Measurements from ENCODE around the gene KLC3. TPM values are rescaled to one million over a fixed set of nuclear protein-coding genes. Genes with fewer than 3 reads are reported as not detected.

Gene KLC3
- total and polyA plus RNA-seq, 9 donors, result 0.09 to 5.9 (median 0.26) TPM; not detected in 1

DNA sequence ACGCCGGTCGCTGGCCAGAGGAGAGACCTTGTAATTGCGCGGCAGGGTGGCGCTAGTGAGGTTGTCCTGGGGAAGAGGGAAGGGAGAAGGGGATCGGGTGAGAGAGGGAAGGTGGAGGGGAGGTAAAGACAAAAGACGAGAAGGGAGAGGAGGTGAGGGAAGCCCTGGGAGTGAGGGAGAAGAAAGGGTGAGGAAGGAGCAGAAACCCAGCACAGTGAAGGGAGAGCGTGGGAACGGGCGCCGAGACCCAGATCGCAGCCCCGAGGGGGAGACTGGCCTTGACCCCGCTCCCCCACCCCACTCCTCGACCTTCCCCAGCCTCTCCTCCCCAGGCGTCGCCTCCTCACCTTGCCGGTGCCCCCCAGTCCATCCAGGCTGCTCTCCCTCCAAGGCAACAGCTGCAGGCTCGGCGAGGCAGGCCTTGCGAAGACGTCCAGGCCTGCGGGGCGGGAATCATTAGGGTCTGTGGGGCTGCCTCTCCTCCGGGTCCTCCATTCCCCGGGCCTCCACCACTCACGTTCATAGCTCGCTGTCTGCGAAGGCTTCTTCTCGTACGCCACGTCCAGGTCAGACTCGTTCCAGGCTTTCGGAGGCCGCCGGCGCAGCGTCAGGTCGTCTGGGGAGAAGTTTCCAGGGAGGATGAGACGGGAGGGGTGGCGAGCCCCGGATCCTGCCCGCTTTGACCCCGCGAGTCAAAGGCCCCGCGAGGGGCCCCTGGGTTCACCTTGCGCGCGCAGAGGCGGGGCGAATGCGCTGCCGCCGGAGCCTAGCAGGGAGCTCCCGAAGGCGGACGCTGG, 55.5 kb downstream of the KLC3 start:
- 9% methylated on average over 38 of the region's 59 CpGs for WGBS (ENCODE audit: insufficient coverage)
- Histone ChIP-seq H3K9me3 (replicated peaks; ENCODE audit: control insufficient read depth, low read depth, low read length) (no peaks in the 10 kb centered on the region), H3K36me3 (ENCODE audit: control insufficient read depth, insufficient read depth, low read length) (no peaks in the 10 kb centered on the region), H3K4me3 (ENCODE audit: low read length) (no peak overlapping the region), H3K4me1 (ENCODE audit: control insufficient read depth, insufficient read depth, low read length) (peaks cover 9% of the 10 kb centered on the region), H3K27ac (ENCODE audit: low read length) (no peak overlapping the region), H3K27me3 (ENCODE audit: control insufficient read depth, insufficient read depth, low read length) (peaks cover 36% of the 10 kb centered on the region)
- no peak for DNase-seq

DNA sequence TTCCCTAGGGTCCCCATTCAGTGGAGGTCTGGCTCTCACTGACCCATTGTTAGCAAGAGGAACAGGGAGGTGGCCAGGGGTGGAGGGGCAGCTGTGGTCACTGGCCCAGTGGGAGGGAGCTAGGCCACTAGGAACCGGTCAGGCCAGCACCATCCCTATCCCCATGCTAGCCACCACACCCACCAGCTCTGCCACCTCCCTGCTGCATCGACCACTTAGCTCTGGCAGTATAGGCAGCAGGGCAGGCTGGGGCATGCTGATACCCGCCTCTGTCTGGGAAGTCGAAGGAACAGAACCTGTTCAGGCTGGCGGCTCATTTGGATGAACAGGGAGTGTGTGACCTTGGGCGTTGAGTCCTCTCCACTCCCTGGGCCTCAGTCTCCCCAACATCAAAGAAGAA, 59.6 kb downstream of the KLC3 start:
- no peak overlapping the region for H3K27ac ChIP-seq (ENCODE audit: low read length)
- H3K4me3 ChIP-seq (ENCODE audit: low read length), result no peak overlapping the region
- H3K27me3 ChIP-seq (ENCODE audit: control insufficient read depth, insufficient read depth, low read length), result peaks cover 67% of the 10 kb centered on the region
- peaks cover 28% of the 10 kb centered on the region for H3K4me1 ChIP-seq (ENCODE audit: control insufficient read depth, insufficient read depth, low read length)
- no peak for DNase-seq
- no peaks in the 10 kb centered on the region for H3K36me3 ChIP-seq (ENCODE audit: control insufficient read depth, insufficient read depth, low read length)
- no CpG with 5 or more reads among the region's 6 CpGs for WGBS (ENCODE audit: insufficient coverage)
- H3K9me3 ChIP-seq (replicated peaks; ENCODE audit: control insufficient read depth, low read depth, low read length), result no peaks in the 10 kb centered on the region

Other genes with a start within 250 kb of the KLC3 start
- gene PPP1R37, start 247.6 kb upstream of the KLC3 start, total RNA-seq, result 20.4 TPM
- 10 to 100 TPM; 19.4 to 29.3 (median 24.7) TPM for gene PPP1R37, start 247.6 kb upstream of the KLC3 start, polyA plus RNA-seq (ENCODE audit: insufficient read depth in 1 of 8, insufficient read length in 8 of 8, low replicate concordance in 1 of 8)
- 0.13 TPM for gene NKPD1, start 179.8 kb upstream of the KLC3 start, total RNA-seq
- gene NKPD1, start 179.8 kb upstream of the KLC3 start, polyA plus RNA-seq (ENCODE audit: insufficient read depth in 1 of 8, insufficient read length in 8 of 8, low replicate concordance in 1 of 8), result under 1 TPM; 0.12 to 0.38 (median 0.17) TPM
- gene TRAPPC6A, start 162.5 kb upstream of the KLC3 start, total RNA-seq, result 18.4 TPM
- 10 to 100 TPM; 18.4 to 31.6 (median 25.1) TPM for gene TRAPPC6A, start 162.5 kb upstream of the KLC3 start, polyA plus RNA-seq (ENCODE audit: insufficient read depth in 1 of 8, insufficient read length in 8 of 8, low replicate concordance in 1 of 8)
- 1.8 TPM for gene BLOC1S3, start 162.0 kb upstream of the KLC3 start, total RNA-seq
- gene BLOC1S3, start 162.0 kb upstream of the KLC3 start, polyA plus RNA-seq (ENCODE audit: insufficient read depth in 1 of 8, insufficient read length in 8 of 8, low replicate concordance in 1 of 8), result 1 to 10 TPM; 5.2 to 8.4 (median 7.3) TPM
- gene EXOC3L2, start 95.3 kb upstream of the KLC3 start, total RNA-seq, result 1.9 TPM
- 1 to 10 TPM in 7 of 8 donors, under 1 TPM in 1; 0.93 to 2.0 (median 1.6) TPM for gene EXOC3L2, start 95.3 kb upstream of the KLC3 start, polyA plus RNA-seq (ENCODE audit: insufficient read depth in 1 of 8, insufficient read length in 8 of 8, low replicate concordance in 1 of 8)
- gene MARK4, start 89.5 kb upstream of the KLC3 start, total RNA-seq, result 11.1 TPM
- 10 to 100 TPM; 29.0 to 38.9 (median 35.8) TPM for gene MARK4, start 89.5 kb upstream of the KLC3 start, polyA plus RNA-seq (ENCODE audit: insufficient read depth in 1 of 8, insufficient read length in 8 of 8, low replicate concordance in 1 of 8)
- gene CKM, start 17.9 kb upstream of the KLC3 start, total RNA-seq, result 2,005 TPM
- 1,000 to 10,000 TPM; 1,629 to 3,729 (median 3,028) TPM for gene CKM, start 17.9 kb upstream of the KLC3 start, polyA plus RNA-seq (ENCODE audit: insufficient read depth in 1 of 8, insufficient read length in 8 of 8, low replicate concordance in 1 of 8)
- 6.6 TPM for gene ERCC2, start 29.8 kb downstream of the KLC3 start, total RNA-seq
- 10 to 100 TPM; 13.5 to 19.9 (median 15.3) TPM for gene ERCC2, start 29.8 kb downstream of the KLC3 start, polyA plus RNA-seq (ENCODE audit: insufficient read depth in 1 of 8, insufficient read length in 8 of 8, low replicate concordance in 1 of 8)
- 1.7 TPM for gene PPP1R13L, start 64.3 kb downstream of the KLC3 start, total RNA-seq
- 1 to 10 TPM; 2.7 to 8.4 (median 3.5) TPM for gene PPP1R13L, start 64.3 kb downstream of the KLC3 start, polyA plus RNA-seq (ENCODE audit: insufficient read depth in 1 of 8, insufficient read length in 8 of 8, low replicate concordance in 1 of 8)
- gene POLR1G, start 65.9 kb downstream of the KLC3 start, total RNA-seq, result 7.7 TPM
- 1 to 10 TPM; 4.4 to 8.9 (median 6.2) TPM for gene POLR1G, start 65.9 kb downstream of the KLC3 start, polyA plus RNA-seq (ENCODE audit: insufficient read depth in 1 of 8, insufficient read length in 8 of 8, low replicate concordance in 1 of 8)
- 98.8 TPM for gene ERCC1, start 83.2 kb downstream of the KLC3 start, total RNA-seq
- gene ERCC1, start 83.2 kb downstream of the KLC3 start, polyA plus RNA-seq (ENCODE audit: insufficient read depth in 1 of 8, insufficient read length in 8 of 8, low replicate concordance in 1 of 8), result 100 to 1,000 TPM in 2 of 8 donors, 10 to 100 TPM in 6; 81.8 to 110 (median 88.0) TPM
- 54.9 TPM for gene FOSB, start 127.2 kb downstream of the KLC3 start, total RNA-seq
- 100 to 1,000 TPM in 3 of 8 donors, 10 to 100 TPM in 5; 16.7 to 194 (median 67.1) TPM for gene FOSB, start 127.2 kb downstream of the KLC3 start, polyA plus RNA-seq (ENCODE audit: insufficient read depth in 1 of 8, insufficient read length in 8 of 8, low replicate concordance in 1 of 8)
- 42.4 TPM for gene RTN2, start 156.3 kb downstream of the KLC3 start, total RNA-seq
- gene RTN2, start 156.3 kb downstream of the KLC3 start, polyA plus RNA-seq (ENCODE audit: insufficient read depth in 1 of 8, insufficient read length in 8 of 8, low replicate concordance in 1 of 8), result 100 to 1,000 TPM in 6 of 8 donors, 10 to 100 TPM in 2; 80.0 to 148 (median 126) TPM
- 0.18 TPM for gene PPM1N, start 157.7 kb downstream of the KLC3 start, total RNA-seq
- under 1 TPM; 0.24 to 0.97 (median 0.61) TPM for gene PPM1N, start 157.7 kb downstream of the KLC3 start, polyA plus RNA-seq (ENCODE audit: insufficient read depth in 1 of 8, insufficient read length in 8 of 8, low replicate concordance in 1 of 8)
- gene VASP, start 166.7 kb downstream of the KLC3 start, total RNA-seq, result 37.4 TPM
- 10 to 100 TPM; 48.9 to 59.4 (median 53.3) TPM for gene VASP, start 166.7 kb downstream of the KLC3 start, polyA plus RNA-seq (ENCODE audit: insufficient read depth in 1 of 8, insufficient read length in 8 of 8, low replicate concordance in 1 of 8)
- gene OPA3, start 244.1 kb downstream of the KLC3 start, total RNA-seq, result 3.2 TPM
- 1 to 10 TPM; 5.6 to 8.6 (median 7.3) TPM for gene OPA3, start 244.1 kb downstream of the KLC3 start, polyA plus RNA-seq (ENCODE audit: insufficient read depth in 1 of 8, insufficient read length in 8 of 8, low replicate concordance in 1 of 8)